NOMO-1 treated with DMSO at 0.1 percent for 48 hours (cell line): ENCODE measurements around the gene GPR183.

Source experiments
- DNase-seq: peaks from one replicate; lab custom pipeline; 2025; ENCODE audit not compliant: unreplicated experiment; lab: John Stamatoyannopoulos, UW

Gene GPR183

DNA sequence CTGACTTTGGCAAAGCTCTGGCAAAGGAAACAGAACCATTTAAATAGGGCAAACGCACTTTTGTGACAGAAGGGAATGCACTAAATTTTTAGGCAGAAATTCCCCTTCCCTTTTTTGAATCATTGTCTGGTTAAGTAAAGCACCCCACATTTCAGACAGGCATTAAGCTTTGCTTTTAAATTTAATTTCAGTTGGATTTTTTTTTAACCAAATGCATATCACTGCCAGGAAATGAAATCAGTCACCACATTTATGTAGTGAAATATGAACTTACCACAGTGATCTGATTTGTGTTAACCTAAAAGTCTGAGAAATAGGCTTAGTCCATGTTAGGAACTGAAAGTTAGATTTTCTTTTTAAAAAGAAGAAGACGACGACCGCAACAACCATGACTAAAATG, 10.8 kb downstream of the GPR183 start:
- peak; percentile 81 for DNase-seq

DNA sequence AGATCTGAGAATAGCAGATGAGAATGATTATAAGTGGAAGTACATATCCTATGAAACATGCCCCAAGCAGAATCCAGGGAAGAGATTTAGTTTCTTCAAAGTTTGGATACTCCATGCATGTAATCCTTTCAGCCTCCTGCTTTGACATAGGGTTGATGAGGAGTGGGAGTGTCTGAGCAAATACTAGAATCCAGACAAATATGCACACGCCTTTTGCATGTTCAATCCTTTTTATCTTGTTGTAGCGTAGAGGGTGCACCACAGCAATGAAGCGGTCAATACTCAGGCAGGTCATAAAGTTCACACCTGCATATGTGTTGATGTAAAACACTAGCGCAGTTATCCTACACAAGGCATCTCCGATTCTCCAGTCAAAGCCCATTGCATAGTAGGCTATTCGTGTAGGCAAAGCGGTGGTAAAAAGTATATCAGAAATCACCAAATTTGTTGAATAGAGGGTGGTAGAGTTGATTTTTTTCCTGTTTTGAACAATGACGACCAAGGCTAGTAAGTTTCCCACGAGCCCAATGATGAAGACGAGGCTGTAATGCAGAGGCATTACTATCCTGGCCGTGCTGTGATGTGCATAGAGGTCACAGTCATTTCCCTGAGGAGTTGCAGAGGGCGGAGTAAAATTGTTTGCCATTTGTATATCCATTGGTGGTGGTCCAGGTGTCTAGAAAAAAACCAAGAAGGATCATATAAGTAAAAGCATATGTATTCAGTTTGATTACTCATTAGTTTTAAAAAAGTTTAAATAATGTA, 11.5 kb downstream of the GPR183 start:
- DNase-seq = no peak

DNA sequence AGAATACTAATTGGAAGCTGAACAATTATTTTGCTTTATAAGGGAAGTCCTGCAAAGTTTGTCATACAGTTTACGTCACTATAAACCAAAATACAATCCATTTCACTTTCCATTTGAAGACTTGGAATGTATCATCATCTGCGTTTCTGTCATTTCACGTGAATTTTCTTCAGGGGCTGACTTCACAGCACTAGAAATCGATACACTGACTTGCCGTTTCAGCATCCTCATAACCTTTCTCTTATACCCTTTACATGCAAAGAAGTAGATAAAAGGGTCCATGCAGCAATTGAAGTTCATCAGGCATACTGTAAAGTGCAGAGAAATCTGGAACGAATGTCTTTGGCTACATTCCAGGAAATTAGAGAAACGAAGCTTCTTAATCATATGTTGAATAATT, 12.2 kb downstream of the GPR183 start:
- DNase-seq = no peak

DNA sequence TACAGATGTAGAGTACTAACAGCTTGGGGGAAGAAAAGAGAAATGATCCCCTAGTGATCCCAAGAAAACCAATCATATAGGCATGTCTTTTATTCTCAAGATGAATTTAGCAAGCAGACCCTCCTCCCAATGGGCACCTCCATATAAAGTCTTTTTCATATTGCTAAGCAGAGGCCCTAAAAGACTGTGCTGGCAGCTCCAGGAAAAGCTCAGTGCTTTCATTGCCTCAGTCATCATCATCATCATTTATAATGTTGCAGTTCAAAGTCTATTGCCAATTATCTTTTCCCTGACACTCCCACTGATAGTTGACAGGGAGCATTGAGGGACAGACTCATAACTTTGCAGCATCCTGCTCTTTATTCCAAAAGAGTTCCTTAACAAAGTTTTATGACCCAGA, 13.0 kb downstream of the GPR183 start:
- DNase-seq = no peak

DNA sequence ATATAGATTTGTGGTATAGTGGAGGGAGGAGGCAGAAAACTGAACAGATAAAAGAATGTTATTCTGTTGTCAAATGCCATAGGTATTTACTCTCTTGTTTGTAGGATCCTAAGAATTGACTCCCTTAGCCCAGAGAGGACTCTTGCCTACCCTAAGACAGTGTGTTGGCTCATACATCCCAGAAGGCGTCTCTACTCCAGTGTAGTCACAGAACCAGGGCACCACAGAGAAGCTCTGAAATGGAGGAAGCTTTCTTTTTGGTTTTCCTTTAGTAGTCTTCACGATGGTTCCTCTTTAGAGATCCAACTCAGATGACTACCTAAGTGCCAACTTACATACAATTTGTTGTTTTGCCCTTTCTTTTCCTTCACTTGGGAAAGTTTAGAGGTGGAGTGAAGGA, 14.0 kb downstream of the GPR183 start:
- peak; percentile 40 for DNase-seq

DNA sequence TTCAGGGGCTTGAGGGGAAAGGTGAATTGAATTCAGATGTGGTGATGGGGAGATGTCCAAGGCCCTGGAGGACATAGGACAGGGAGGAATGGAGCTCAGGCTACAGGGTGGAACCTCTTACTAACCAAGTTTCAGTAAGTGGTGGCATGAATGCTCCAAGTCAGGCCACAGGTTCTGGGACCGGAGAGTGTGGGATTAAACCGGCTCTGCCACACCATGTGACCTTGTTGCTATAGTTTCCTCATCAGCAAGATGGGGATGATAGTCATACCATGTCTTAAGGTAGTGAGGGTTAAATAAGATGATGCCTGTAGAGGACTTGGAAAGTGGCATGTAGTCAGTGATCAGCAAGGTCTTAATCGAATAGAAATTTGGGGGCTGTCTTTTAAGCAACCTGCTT, 16.3 kb downstream of the GPR183 start:
- no peak for DNase-seq

DNA sequence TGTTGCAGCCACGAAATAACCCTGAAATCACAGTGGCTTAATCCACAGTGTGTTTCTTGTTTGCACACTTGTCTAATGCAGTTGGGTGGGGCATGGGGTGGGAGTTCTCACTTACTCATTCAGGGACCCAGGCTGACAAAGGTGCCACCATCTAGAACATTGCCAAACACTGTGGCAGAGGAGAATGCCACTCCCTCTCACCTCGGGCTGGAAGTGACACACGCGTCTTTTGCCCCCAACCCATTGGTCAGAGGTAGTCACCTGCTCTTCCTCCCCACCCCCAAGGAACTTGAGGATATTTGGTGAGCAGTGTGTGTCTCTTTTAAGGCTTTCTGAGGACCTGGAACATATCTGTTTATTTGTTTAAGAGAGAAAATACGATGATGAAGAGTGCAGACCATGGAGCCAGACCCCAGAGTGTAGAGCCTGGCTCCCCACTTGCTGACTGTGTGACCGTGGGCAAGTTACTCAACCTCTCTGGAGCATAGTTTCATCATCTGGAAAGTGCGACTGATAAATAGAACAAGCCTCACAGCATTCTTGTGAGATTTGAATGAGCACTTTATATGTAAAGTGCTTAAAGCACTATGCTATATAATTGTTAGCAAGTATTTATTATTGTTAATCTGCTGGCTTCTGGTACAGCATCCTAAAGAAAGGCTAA, 17.4 kb downstream of the GPR183 start:
- DNase-seq = no peak

DNA sequence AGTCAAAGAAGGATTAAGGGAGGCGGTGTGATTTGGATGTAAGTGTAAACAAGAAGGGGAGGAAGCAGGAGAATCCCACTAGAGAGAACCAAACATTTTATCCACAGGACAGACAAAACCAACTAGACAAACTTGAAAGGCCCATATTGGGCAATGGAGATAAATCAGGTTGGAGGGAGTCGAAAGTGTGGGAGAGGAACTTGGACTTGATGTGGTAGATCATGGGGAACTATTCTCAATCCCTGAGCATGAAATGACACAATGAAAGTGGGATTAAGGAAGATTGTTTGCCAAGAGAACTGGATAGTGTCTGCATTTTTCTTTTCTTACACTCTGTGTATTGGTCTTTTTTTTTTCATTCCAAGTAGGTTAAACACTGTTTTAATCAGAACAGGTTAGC, 17.9 kb downstream of the GPR183 start:
- DNase-seq = peak; percentile 69

DNA sequence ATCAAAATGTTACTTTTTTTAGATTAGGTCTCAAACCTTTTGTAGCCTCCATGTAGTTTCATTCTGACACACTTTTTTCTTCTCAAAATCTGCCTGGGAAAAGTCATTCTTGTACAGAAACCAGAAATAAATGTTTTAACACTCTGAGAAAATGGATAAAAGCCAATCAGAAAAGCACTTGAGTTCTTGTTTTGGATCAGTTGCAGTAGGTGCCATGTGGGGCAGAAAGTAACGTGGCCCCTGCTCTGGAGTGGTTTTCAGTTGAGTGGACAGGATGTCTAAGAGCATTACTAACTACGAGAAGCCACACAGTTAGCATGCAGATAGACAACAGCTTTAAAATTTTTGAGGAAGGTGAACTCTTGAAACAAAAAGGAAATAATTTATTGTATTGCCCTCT, 19.1 kb downstream of the GPR183 start:
- peak; percentile 56 for DNase-seq

DNA sequence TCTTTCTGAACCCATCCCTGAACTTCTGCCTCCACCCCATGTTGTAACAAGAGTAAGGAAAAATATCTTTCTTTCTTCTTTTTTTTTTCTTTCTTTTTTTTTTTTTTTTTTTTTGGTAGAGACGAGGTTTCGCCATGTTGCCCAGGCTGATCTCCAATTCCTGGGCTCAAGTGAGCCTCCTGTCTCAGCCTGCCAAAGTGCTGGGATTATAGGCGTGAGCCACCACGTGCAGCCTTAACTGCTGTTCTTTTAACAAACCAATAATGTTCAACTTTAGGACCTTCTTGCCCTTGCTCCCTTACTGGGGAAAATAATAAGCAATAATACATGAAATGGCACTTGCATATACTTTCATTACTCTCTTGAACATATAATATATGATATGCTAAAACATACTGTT, 19.6 kb downstream of the GPR183 start:
- DNase-seq = no peak

DNA sequence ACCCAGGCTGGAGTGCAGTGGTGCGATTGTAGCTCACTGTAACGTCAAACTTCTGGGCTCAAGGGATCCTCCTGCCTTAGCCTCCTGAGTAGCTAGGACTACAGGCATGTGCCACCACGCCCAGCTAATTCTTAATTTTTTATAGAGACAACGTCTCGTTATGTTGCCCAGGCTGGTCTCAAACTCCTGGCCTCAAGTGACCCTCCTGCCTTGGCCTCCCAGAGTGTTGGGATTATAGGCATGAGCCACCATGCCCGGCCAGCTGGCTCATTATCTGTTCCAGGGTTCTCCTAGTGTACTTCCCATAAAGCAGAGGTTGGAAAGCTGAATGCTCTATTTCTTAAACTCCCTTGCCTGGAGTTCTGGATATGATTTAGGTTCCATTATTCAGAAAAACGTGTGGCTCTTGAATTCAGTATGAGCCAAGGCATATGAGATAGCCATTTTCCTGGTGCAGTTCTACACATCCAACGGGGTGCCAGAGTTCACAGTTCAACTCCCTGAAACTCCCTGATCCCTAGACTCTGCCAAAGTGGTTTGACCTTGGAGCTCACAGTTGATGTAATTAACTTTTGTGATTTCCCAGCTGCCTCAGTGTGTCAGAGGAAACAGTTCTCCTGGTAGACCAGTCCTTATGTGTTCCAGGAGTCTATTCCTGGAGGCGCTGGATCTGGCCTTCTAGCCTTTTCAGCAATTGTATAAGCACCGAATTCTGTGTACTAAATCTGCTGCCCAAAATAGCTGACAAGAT, 21.6 kb downstream of the GPR183 start:
- DNase-seq = no peak

DNA sequence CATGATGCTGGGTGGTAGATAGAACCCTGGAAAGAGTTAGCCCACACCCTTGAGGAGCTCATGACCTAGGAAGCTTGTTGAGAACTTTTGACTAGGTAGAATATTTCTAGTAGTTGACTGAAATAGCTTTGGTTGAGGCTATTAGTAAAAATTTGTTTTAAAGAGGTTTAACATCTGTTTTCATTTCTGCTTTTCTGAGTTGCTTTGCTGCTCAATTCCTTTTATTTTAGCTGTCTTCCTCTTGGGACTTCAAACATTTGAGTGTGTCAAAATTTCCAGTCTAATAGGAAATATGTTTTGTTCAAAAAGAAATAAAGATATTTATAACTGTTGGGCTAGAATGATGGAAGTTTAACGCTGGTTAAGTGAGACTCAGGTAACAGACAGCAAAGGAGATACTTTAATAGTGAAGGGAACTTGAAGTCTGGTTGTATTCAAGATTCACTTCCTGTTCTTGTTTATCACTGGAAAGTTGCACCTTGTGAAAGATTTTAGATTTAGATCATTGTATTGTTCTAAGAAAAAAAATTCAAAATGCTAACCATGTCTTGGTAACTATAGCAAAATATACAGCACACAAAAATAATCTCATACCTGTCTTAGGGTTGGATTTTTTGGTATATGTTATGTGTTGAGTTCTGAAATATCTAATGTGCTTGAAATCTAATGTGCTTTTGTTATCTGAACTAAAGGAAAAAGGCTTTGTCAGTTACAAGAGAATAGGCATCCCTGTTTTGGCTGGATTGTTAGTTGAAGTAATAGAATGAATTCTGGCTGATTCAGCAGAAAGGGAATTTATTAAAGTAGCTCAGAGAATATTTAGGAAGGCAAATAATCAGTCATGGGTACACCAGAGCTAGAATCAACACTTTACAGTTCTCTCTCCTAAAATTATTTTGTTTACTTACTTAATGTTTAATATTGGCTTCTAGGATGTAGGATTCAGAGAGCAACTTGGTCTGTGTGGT, 24.7 kb downstream of the GPR183 start:
- DNase-seq = peak; percentile 83

DNA sequence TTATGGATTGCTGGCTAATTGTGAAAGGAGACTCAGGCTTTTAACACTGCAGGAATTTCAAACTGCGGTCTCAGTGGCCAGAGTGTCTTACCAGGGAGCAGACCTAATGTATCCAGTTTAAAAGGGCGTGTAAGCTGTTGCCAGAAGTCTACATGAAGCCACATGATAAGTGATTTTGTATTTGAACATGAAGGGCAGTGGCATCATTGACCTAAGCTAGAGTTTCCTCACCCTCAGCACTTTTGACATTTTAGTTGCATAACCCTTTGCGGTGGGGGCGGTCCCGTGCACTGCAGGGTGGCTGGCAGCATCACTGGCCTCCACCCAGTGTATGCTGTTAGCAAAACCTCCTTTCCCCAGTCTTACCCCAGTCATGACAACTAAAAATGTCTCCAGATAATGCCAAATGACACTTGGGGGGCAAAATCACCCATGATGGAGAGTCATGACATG, 25.4 kb downstream of the GPR183 start:
- peak; percentile 92 for DNase-seq

DNA sequence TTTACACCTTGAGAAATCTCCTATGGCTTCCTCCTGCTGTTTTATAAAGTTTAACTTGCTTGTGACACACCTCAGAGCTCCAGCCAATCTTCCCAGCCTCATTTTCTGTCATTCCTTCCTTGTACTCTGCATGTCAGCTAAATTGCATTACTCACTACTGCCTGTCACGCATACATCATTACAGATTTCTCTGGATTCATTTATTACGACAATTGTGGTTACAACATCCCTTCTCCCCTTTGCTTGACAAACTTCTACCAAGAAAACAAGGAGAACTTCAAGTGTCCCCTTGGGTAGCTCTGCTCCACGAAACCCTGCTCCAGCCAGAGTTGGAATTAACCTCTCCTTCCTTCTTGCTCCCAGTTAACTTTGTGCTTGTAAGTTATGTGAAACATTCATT, 27.0 kb downstream of the GPR183 start:
- peak; percentile 75 for DNase-seq

DNA sequence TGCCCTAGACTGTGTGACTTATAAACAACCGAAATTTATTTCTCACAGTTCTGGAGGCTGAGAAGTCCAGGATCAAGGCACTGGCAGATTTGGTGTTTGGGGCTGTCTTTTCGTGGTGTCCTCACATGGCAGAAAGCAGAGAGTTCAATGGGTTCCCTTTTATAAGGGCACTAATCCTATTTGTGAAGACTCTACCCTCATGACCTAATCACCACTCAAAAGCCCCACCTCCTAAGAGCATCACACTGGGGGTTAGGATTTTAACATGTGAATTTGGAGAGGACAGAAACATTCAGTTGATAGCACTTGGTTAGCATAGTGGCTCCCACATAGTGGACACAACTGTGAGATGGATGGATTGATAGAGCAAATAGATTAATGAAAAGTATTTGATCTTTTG, 27.6 kb downstream of the GPR183 start:
- DNase-seq = no peak

DNA sequence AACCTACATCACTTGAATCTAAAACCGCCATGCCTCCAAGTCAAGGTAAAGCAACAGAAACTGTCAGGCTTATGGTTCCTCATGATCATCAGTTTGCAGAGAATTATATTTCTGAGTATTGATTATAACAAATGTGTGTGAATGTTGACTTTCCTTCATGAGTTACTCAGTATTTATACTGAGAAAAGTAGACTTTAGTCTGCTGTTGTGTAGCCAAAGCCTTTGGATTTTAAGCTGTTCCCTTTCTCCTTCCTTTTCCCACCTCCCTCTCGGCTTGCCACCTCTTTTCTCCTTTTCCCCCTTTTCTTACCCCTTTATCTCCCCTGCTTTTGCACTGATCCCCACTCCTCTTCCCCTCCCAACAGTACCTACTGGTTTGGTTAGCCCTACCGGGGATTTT, 28.4 kb downstream of the GPR183 start:
- DNase-seq = no peak

DNA sequence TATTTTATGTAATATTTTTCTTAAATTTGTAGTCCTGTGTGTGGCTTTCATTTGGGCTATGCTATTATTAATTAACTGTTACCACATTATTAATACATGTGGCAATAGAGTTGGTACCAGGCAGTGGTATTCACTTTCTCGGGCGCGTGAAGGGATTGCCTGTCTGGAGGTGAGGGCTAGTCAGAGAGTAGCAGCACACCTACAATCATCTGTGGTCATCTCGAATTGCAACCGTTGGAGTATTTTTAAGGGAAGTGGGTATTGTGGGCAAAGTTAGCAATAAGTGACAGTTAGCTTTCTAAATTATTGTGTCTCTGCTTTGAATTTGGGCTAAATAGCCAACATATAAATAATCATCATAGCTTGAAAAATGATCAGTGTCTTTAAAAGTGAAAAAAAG, 29.0 kb downstream of the GPR183 start:
- peak; percentile 79 for DNase-seq

DNA sequence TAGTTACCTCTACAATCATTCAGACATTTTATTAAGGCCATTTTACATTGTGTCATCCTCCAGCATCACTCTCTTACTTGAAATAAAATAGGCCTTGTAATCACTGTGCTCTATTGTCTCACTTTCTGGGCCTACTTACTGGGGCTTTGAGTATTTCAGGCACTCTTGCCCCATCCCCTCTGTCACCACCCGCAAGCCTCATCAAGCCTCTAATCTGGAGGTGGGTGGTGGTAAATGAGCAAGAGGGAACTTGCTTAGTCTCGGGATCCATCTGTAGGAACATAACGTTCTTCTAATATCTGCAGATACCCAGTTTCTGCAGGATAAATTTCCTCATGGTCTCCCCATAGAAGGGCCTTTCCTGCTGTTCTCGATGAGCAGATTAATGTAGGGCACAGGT, 29.6 kb downstream of the GPR183 start:
- peak; percentile 93 for DNase-seq

DNA sequence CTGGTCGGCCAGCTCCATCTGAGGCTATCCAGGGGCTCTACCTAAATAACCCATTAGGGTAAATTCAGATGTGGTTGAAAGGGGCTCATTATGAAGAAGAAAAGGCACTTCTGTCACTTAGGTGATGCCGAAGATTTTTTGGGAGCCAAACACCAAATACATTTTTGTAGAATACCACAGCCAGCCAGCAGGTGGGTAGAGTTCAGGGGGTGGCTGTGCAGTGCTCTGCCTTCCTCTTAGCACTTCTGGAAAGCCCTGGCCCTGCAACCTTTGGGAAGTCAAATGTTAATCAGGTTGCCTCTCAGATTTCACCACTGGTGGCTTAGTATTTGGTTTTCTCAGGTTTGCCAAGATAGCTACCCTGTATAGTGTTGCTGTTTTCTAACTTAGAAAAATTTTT, 30.5 kb downstream of the GPR183 start:
- peak; percentile 16 for DNase-seq

DNA sequence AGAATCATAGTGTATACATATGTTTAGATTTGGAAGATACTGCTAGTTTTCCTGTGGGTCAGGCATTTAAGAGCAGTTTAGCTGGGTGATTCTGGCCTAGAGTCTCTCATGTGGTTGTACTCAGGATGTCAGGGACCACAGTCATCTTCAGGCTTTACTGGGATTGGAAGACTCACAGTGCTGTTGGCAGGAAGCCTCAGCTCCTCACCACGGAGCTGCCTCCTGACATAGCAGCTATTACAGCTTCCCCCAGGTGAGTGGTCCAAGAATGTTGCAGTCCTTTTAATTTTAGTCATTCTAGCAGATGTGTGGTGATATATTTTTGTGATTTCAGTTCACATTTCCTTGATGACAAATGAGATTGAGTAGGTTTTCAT, 32.1 kb downstream of the GPR183 start:
- DNase-seq = no peak

DNA sequence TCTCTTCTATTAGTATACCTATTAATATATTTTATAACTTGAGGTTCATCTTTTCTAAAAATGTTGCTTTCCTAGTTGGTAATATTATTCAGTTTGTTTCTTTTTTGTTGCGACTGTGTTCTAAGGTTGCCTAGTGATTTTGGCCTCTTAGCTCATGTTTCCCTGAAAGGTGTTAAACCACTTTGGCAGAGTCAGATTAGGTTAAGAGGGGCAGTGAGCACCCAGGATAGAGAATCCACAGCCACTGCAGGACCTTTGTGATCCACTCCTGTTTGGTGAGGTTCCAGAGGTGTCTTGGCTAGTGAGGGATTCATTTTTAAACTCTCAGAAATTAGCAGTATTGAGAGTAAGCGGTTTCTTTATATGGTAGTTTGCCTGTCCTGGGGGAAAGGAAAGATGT, 34.1 kb downstream of the GPR183 start:
- no peak for DNase-seq
